GM21367 (cell line): ENCODE data around the gene GRIN2C.

Experiments used
- ATAC-seq: cut with Tn5 transposase; IDR thresholded peaks from one replicate; pipeline ENCODE4 v1.9.1; 2021; ENCODE audit not compliant: unreplicated experiment

The GRIN2C gene

GRCh38 chr17:74864866-74865395, 5.2 kb upstream of the GRIN2C start:
- ATAC-seq: no peak

- ATAC-seq: no peak
Measured at GRCh38 chr17:74864297-74864865, 4.7 kb upstream of the GRIN2C start.

DNA sequence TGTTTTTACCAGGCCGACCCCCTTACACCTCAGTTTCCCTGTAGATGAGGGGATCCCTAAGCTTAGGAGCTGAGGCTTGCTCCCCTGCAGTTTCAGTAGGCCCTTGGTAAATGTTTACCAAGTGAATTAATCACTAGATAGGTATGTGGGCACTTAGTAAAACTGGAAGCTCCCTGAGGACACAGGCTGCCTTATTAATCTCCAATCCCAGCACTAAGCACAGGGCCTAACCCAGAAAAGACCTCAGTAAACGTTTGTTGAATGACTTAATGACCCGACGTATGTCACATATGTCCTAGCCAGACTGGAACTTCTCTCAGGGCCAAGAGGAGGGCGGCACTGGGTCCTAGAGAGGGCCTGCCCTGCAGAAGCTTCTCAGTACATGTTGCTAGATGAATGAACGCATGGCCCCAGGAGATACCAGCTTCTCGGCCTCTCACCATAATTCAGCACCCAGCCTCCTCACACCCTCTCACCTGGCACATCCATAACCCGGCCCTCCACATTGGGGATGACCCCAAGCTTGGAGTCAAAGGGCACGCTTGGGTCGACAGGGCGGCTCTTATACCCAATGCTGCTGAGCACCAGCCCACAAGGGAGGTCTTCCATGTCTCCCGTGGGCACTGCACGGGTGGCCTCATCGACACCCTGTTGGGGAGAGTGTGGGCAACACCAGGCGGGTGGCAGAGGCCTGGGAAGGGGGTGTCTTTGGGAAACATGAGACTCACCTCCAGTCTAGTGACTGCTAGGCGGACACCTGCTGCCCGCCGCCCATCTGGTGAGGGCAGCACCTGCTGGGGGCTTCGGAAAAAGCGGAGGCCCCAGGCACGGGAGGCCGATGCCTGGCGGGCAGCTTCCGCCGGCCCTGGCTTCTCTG, 4.0 kb upstream of the GRIN2C start:
- no peak for ATAC-seq

GRCh38 chr17:74862919-74863318, 3.2 kb upstream of the GRIN2C start:
- no peak for ATAC-seq

DNA sequence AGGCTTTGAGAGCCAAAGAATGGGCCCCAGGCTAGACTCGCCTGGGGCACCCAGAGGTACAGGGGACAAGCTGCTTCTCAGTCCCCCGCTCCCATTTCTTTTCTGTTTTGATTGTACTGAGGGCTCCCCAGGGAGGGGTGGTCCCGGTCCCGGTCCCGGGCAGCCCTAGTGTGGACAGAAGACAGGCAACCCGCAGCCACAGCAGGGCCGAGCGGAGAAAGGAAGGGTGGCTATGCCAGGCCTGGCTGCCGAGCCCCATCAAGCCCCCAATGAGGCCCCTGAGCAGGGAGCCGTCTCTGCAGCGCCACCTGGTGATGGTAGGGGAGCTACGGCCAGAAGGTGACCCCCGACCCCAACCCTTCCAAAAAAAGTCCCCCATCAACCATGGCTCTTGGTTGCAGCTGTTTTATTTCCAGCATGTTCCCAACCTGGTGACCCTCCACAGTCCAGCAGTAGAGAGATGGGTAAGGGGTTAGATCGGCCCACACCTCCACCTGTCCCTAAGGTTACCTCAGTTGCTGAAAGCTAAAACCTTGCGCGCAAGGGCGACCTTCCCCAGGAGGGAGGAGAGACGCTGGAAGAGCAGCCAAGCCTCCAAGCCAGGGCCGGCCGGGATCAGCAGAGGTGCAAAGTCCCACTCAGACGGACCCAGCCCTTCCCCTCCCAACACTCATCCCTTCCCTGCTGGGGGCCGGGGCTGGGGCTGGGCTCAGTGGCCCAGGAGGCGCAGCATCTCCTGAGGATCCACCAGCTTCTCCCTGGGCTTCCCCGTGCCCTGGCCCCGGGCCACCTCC, 2.6 kb upstream of the GRIN2C start:
- ATAC-seq: no peak

- no peak for ATAC-seq
Measured at GRCh38 chr17:74861662-74862107, 2.0 kb upstream of the GRIN2C start.

- no peak for ATAC-seq
Measured at GRCh38 chr17:74860872-74861661, 1.4 kb upstream of the GRIN2C start.

GRCh38 chr17:74860229-74860871, 665 bp upstream of the GRIN2C start:
- no peak for ATAC-seq

GRCh38 chr17:74858672-74859458, 820 bp downstream of the GRIN2C start:
- ATAC-seq: no peak

GRCh38 chr17:74857191-74857590, 2.5 kb downstream of the GRIN2C start:
- ATAC-seq: no peak

- ATAC-seq: no peak
Measured at GRCh38 chr17:74856112-74856511, 3.6 kb downstream of the GRIN2C start.

DNA sequence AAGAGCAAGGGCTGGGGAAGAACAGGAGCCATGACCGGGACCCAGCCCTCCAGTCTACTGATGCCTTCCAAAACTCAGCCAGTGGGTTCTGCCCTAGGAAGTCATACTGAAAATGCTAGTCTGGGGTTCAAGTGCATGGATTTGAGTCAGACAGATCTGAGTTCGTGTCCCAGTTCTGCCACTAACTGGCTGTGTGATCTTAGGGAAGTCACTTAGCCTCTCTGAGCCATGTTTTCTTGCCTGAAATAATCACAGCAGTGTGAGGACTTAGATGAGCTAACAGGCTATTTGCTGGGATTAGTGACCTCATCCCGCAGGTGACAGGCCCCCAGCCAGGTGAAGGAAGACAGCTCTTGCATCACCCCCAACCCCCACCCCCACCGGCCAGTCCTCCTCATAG, 4.4 kb downstream of the GRIN2C start:
- ATAC-seq: no peak

DNA sequence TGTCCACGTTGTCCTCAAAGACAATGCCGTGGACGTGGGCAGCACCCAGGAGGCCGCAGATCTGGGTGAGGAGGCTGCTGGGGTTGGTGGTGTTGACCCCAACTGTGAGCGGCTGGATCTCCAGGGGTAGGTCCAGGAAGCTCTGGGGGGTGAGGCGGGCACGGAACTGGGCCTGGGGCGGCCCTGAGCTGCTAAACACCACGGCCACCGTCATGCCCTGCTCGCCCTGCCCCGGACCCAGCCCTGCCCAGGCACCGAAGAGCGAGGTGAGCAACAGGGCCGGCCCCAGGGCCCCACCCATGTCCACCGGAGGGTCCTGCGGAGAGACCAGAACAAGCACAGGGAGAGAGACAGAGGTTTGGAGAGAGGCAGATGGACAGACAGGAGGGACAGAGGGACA, 4.9 kb downstream of the GRIN2C start:
- ATAC-seq: no peak

DNA sequence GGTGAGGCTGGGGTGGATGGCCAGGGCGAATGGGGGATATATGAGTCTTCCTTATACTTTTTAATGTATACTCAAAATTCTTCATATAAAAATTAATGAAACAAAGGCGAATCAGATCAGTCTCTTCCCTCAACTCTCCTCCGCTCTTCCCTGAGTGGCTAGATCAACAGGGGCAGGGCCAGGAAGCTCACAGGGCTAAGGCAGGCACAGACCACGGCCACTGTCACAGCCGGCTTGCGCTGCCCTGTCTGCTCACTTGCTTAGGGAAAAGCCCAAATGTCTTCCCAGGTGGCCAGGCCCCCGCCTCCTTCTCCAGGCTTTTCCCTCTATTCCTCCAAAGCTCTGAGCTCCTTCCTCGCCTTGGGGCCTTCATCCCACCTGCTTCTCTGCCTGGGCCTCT, 6.0 kb downstream of the GRIN2C start:
- ATAC-seq: no peak

DNA sequence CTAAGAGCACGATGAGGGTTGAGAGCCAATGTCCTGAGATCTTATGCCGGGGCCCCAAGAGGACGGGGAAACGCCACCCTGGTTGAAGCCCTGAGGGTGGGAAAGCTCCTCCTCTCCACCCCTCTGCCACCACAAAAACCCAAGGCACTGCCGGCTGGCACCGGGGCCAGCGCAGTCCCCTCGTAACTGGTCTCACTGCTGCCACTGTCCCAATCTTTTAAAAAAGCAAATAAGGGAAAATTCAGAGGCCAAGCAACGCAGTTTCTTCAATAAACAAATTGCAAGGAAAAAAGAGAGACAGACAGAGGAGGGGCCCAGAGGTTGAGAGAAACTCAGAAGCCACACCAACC, 6.7 kb downstream of the GRIN2C start:
- ATAC-seq: no peak

DNA sequence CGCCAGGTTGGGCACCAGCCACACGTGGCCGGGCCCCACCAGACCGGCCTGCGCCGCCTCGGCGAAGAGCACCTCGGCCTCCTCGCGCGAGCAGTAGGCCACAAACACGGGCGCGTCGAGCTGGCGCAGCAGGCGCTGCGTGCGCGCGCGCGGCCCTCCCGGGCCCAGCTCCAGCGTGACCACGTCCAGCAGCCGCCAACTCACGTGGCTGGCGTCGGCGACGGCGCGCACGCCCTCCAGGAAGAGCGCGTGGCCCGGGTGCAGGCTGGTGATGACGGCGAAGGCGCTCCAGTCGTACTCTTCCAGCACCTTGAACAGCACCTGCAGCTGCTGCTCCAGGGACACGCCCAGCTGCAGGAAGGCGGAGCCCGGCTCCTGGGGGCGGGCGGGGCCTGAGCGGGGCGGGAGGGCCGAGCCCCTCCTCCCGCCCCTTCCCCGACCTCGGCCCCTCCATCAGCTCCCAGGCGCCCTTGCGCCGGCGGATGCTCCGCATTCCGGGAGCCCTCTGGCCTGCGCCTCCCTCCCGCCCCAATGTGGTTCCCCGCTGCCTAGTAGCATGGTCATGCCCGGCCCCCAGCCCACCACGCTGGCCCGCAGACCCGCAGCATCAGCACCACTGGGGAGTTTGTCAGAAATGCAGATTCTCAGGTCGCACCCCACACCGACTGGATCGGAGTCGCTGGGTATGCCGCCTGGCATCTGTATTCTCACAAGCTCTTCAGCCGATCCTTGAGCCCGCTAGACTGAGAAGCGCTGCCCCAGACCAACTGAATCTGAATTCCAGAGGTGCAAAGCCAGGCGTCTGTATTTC, 7.2 kb downstream of the GRIN2C start:
- ATAC-seq: no peak

DNA sequence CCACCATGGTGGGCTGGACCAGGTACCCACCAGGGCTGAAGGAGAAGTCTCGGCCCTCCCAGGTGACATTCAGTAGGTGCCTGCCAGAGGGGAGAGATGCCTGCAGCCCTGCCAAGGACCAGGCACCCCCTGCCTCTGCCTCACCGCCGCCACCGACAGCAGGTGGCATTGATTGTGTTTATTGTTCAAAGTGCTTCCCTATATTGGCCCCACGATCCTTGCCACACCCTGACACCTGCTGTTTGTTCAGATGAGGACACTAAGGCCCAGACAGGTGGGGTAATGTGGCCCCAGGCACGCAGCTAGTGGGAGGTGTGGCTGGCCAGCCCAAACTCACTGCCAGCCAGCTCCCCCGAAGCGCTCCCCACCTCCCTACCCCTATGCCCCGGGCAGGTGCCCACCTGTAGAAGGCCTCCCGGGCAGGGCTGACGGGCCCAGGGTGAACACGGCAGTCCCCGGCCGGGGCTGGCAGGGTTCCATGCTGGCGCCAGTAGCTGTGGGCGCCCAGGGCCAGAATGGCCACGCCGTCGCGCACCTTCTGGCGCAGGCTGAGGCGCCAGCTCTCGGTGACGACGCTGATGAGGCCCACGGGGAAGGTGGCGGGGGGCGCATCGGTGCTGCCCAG, 8.0 kb downstream of the GRIN2C start:
- ATAC-seq: no peak

GRCh38 chr17:74850914-74851313, 8.8 kb downstream of the GRIN2C start:
- no peak for ATAC-seq
